HG03520 (cell line): ENCODE measurements around the gene SRGAP2C.
"Not testable (repeated sequence)": the region's sequence is repeated elsewhere in the genome, so short reads cannot be mapped to it uniquely, and the experiment has no call there.

Source experiments
- ATAC-seq: cut with Tn5 transposase; IDR thresholded peaks from one replicate; pipeline ENCODE4 v1.9.1; 2021; ENCODE audit warnings: mild to moderate bottlenecking, moderate library complexity; ENCODE audit not compliant: unreplicated experiment

Gene SRGAP2C

GRCh38 chr1:121185140-121185708 is 449 bp downstream of the SRGAP2C start:
- ATAC-seq, result peak; percentile 0

GRCh38 chr1:121186191-121186590 is 1.4 kb downstream of the SRGAP2C start:
- not testable (repeated sequence) for ATAC-seq

GRCh38 chr1:121187914-121188313 is 3.1 kb downstream of the SRGAP2C start:
- ATAC-seq, result not testable (repeated sequence)

GRCh38 chr1:121192512-121192911 is 7.7 kb downstream of the SRGAP2C start:
- not testable (repeated sequence) for ATAC-seq

GRCh38 chr1:121197095-121197882 is 12.5 kb downstream of the SRGAP2C start:
- ATAC-seq, result not testable (repeated sequence)

GRCh38 chr1:121199763-121200162 is 15.0 kb downstream of the SRGAP2C start:
- not testable (repeated sequence) for ATAC-seq

- not testable (repeated sequence) for ATAC-seq
Measured at GRCh38 chr1:121200232-121200631, 15.5 kb downstream of the SRGAP2C start.

GRCh38 chr1:121200985-121201981 is 16.5 kb downstream of the SRGAP2C start:
- not testable (repeated sequence) for ATAC-seq

- ATAC-seq, result not testable (repeated sequence)
Measured at GRCh38 chr1:121202986-121203385, 18.2 kb downstream of the SRGAP2C start.

- not testable (repeated sequence) for ATAC-seq
Measured at GRCh38 chr1:121205786-121206711, 21.3 kb downstream of the SRGAP2C start.

GRCh38 chr1:121207328-121207727 is 22.6 kb downstream of the SRGAP2C start:
- ATAC-seq, result not testable (repeated sequence)

- ATAC-seq, result not testable (repeated sequence)
Measured at GRCh38 chr1:121208375-121208774, 23.6 kb downstream of the SRGAP2C start.

- not testable (repeated sequence) for ATAC-seq
Measured at GRCh38 chr1:121210778-121211177, 26.0 kb downstream of the SRGAP2C start.

GRCh38 chr1:121213491-121213890 is 28.7 kb downstream of the SRGAP2C start:
- not testable (repeated sequence) for ATAC-seq

- ATAC-seq, result not testable (repeated sequence)
Measured at GRCh38 chr1:121214544-121215156, 29.9 kb downstream of the SRGAP2C start.

GRCh38 chr1:121215699-121216417 is 31.1 kb downstream of the SRGAP2C start:
- not testable (repeated sequence) for ATAC-seq

- ATAC-seq, result not testable (repeated sequence)
Measured at GRCh38 chr1:121216676-121217075, 31.9 kb downstream of the SRGAP2C start.

GRCh38 chr1:121221770-121222169 is 37.0 kb downstream of the SRGAP2C start:
- peak; percentile 70 for ATAC-seq

- ATAC-seq, result peak; percentile 96
Measured at GRCh38 chr1:121224714-121225113, 39.9 kb downstream of the SRGAP2C start.
